Measurements from ENCODE around the gene LCN6.
"Not testable (repeated sequence)": the region's sequence is repeated elsewhere in the genome, so short reads cannot be mapped to it uniquely, and the experiment has no call there.

The LCN6 gene

GRCh38 chr9:136759436-136760325 is 11.4 kb upstream of the LCN6 start:
- DNase-seq (ENCODE audit: low read depth) = no peak

GRCh38 chr9:136759001-136759400 is 10.7 kb upstream of the LCN6 start:
- DNase-seq (ENCODE audit: low read depth) = no peak

GRCh38 chr9:136757751-136758140 is 9.4 kb upstream of the LCN6 start:
- DNase-seq (ENCODE audit: low read depth) = no peak

GRCh38 chr9:136757328-136757727 is 9.0 kb upstream of the LCN6 start:
- no peak for DNase-seq (ENCODE audit: low read depth)

- no peak for DNase-seq (ENCODE audit: low read depth)
These were observed 8.5 kb upstream of the LCN6 start for GRCh38 chr9:136756836-136757235.

GRCh38 chr9:136756134-136756438 is 7.8 kb upstream of the LCN6 start:
- no peak for DNase-seq (ENCODE audit: low read depth)

- not testable (repeated sequence) for DNase-seq (ENCODE audit: low read depth)
These were observed 7.2 kb upstream of the LCN6 start for GRCh38 chr9:136755302-136756133.

- DNase-seq (ENCODE audit: low read depth) = no peak
These were observed 6.4 kb upstream of the LCN6 start for GRCh38 chr9:136754626-136755301.

- DNase-seq (ENCODE audit: low read depth) = no peak
These were observed 5.8 kb upstream of the LCN6 start for GRCh38 chr9:136754059-136754572.

GRCh38 chr9:136753371-136754058 is 5.2 kb upstream of the LCN6 start:
- DNase-seq (ENCODE audit: low read depth) = no peak

GRCh38 chr9:136751814-136752213 is 3.5 kb upstream of the LCN6 start:
- no peak for DNase-seq (ENCODE audit: low read depth)

- no peak for DNase-seq (ENCODE audit: low read depth)
These were observed 2.9 kb upstream of the LCN6 start for GRCh38 chr9:136751244-136751643.

GRCh38 chr9:136750526-136750925 is 2.2 kb upstream of the LCN6 start:
- no peak for DNase-seq (ENCODE audit: low read depth)

GRCh38 chr9:136748666-136749611 is 614 bp upstream of the LCN6 start:
- no peak for DNase-seq (ENCODE audit: low read depth)

GRCh38 chr9:136747161-136748060 is 914 bp downstream of the LCN6 start:
- DNase-seq (ENCODE audit: low read depth) = no peak

GRCh38 chr9:136746621-136747020 is 1.7 kb downstream of the LCN6 start:
- no peak for DNase-seq (ENCODE audit: low read depth)

- no peak for DNase-seq (ENCODE audit: low read depth)
These were observed 2.2 kb downstream of the LCN6 start for GRCh38 chr9:136746155-136746490.

GRCh38 chr9:136745389-136746154 is 2.8 kb downstream of the LCN6 start:
- no peak for DNase-seq (ENCODE audit: low read depth)

- no peak for DNase-seq (ENCODE audit: low read depth)
These were observed 3.6 kb downstream of the LCN6 start for GRCh38 chr9:136744773-136745172.

All from activated T-cell treated with anti-CD3 and anti-CD28 coated beads for 1 hour (primary cell).